Astrocyte of the spinal cord (primary cell): ENCODE measurements around the gene BTBD16.

Experiments used
- DNase-seq: peaks from one replicate; pipeline ENCODE4 v3.0.0; 2011; ENCODE audit warnings: low read depth, low spot score
- H3K4me3 ChIP-seq: 2 replicates; pipeline ENCODE4 v1.5.1; 2011; ENCODE audit warnings: low read depth, mild to moderate bottlenecking, low read length, moderate library complexity
- CTCF ChIP-seq: IDR thresholded peaks from 2 replicates; pipeline ENCODE4 v1.5.1; 2012; ENCODE audit warnings: low read depth, mild to moderate bottlenecking, low read length, inconsistent platforms
- in situ Hi-C: cut with HindIII; loops from 2 replicates; pipeline ENCODE4 v1.10.0; 2017; ENCODE audit warnings: low sequenced_read_pairs

The BTBD16 gene

GRCh38 chr10:122326385-122326784 lies 55.3 kb downstream of the BTBD16 start:
- in situ Hi-C loops: no loop called here
- DNase-seq: no peak
- no peak overlapping the region for H3K4me3 ChIP-seq
- TF ChIP-seq CTCF: no peak

- no peak for DNase-seq
- in situ Hi-C loops: no loop called here
- TF ChIP-seq CTCF: no peak
- H3K4me3 ChIP-seq: no peak overlapping the region
Observed at GRCh38 chr10:122326806-122327205, 55.7 kb downstream of the BTBD16 start.

GRCh38 chr10:122327237-122328206 lies 56.4 kb downstream of the BTBD16 start:
- H3K4me3 ChIP-seq: no peak overlapping the region
- in situ Hi-C loops: no loop called here
- DNase-seq: no peak
- TF ChIP-seq CTCF: no peak

GRCh38 chr10:122328676-122329075 lies 57.6 kb downstream of the BTBD16 start:
- in situ Hi-C loops: no loop called here
- H3K4me3 ChIP-seq: no peak overlapping the region
- no peak for DNase-seq
- TF ChIP-seq CTCF: no peak

GRCh38 chr10:122329416-122329815 lies 58.3 kb downstream of the BTBD16 start:
- no peak overlapping the region for H3K4me3 ChIP-seq
- TF ChIP-seq CTCF: no peak
- in situ Hi-C loops: no loop called here
- DNase-seq: no peak

- in situ Hi-C loops: no loop called here
- H3K4me3 ChIP-seq: no peak overlapping the region
- TF ChIP-seq CTCF: no peak
- no peak for DNase-seq
Observed at GRCh38 chr10:122331100-122331499, 60.0 kb downstream of the BTBD16 start.
